HG03025 (cell line): ENCODE data around the gene NBEA.

ENCODE experiments used
- ATAC-seq: cut with Tn5 transposase; IDR thresholded peaks from one replicate; pipeline ENCODE4 v1.9.1; 2021; ENCODE audit warnings: mild to moderate bottlenecking, moderate library complexity; ENCODE audit not compliant: unreplicated experiment, low FRiP score

The NBEA gene

DNA sequence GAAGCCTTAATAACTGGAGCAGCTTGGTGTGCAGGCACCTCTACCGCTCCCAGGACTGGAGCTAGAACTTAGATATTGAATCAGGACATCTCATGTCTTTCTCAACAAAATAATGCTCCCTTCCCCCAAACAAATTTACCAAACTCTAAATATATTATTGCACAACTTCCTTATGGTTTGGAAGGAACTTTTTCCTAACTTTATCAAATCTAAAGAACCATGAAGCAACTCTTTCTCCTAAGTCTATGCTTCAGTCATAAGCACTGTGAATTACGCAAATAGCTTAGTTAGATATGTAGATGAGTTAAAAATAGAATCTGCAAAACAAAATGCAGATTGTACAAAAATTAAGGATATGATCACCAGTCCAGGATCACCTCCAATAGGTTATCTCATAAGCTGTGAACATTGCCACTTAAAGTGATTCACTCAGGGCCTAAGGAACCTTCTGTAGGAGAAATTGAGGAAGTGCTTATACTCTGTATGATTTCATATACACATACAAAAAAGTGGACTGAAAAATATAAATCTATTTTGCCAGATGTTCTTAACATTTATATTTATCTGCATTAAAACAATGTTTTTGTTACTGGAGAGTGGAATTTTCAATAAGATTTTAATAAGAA, 554.8 kb downstream of the NBEA start:
- no peak for ATAC-seq

DNA sequence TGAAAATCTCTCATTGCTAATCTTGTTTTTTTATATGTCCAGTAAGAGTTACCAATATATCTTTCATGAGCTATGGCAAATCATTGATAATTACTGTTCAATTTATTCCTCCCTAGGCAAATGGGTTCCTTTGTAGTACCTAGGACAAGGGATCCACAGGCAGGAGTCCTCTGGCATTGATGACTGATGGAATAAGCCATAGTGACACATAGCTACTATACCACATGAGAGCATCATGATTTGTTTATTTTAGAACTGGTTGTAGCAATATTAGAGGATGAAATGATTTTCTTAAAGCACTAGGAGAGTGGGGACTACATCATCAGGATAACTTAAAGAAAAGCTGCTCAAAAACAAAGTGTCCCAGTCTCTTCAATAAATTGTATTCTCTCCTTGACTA, 556.2 kb downstream of the NBEA start:
- no peak for ATAC-seq

DNA sequence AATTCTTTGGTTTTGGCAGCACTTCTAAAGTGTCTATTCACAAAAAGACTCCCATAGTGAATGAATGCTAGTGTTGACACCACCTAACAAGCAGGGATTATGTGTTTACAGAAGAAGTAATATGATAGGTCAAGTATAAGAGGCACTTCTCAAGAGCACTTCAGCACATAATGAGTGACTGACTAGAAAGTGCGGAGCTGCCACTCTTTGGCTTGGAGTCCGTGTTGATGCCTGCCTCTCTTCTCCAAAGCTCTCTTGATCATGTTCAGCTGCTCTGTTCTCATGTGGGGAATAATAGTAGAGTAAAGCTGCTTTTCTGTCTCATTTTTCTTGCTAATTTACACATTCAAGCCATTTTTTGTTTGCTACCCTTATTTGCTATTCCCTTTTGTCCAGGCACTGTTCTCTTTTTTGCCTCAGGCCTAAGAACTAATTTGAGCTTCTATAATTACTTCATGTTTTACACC, 557.2 kb downstream of the NBEA start:
- ATAC-seq = no peak

DNA sequence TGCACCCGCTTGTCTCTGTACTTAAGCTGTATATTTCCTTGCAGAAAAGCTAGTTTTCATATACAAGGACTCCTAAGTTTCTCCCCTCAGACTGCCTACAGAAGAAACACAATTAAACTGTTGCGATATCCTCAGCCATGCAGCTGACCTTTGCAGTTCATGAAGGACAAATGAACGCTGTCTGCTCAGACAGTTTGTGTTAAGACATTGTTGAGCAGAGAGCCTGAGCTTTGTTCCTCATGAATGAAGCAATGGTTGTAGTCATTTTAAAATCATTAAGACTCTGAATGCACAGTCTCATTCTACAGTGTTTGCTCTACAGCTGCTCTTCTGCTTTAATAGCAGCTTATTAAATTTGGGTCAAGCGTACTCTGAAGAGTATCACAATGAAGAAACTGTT, 557.6 kb downstream of the NBEA start:
- no peak for ATAC-seq

DNA sequence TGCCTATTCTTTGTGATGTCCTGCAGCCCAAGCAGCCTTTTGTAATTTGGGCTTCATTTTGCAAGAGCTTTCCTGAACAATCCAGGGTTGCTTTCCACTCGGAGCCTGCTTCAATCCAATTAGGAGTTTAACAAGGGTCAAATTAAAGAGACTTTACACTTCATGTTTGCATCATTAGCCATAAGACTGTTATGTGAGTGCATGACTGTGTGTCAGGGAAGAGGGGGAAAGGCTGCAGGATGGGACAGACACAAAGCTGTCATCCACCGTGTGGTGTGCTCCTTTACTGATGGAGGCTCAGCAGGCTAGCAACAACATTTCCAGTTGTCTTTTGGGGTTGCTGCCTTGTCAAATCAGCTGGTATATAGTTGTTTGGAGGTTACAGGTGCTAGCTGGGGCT, 558.1 kb downstream of the NBEA start:
- no peak for ATAC-seq

DNA sequence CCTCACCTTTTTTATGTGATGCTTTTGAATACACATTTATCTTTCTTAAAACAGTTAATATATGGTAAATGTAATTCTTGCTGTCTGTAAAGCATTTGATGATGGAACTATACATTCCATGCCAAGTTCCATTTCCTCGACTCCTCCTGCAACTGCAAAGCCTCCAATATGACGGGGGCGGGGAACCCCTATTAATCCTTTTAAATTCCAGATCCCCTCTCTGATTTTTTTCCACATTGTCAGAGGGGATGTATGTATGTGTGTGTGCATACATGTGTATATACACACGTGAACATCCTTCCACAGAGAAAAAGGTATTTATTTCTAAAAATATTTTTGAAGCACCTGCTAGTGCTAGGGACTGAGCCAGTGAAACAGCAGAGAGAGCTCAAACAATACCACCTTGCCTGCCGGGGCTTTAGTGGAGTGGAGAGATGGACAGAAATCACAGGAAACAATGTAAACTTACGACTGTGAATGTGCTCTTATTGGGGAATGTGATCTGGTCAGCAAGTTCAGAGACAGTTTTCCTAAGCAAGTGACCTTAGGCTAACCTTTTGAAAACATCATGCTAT, 559.7 kb downstream of the NBEA start:
- no peak for ATAC-seq

DNA sequence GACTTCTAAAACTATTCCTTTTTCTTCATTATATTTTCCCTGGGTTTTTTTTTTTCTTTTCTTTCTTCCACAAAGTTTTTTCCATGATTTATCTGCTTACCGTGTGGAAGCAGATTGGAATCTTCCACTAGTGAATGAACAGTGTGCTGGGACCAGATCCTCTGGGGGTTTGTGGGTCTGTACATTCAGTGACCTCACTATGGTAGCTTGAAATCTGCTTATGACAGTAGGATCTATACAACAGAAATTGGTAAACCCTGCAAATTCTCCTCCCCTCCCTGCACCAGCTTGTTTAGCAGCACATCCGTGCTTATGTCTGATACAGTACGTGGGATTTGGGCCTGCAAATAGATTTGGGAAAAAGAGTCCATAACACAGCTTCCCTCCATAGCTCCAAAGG, 560.4 kb downstream of the NBEA start:
- no peak for ATAC-seq

DNA sequence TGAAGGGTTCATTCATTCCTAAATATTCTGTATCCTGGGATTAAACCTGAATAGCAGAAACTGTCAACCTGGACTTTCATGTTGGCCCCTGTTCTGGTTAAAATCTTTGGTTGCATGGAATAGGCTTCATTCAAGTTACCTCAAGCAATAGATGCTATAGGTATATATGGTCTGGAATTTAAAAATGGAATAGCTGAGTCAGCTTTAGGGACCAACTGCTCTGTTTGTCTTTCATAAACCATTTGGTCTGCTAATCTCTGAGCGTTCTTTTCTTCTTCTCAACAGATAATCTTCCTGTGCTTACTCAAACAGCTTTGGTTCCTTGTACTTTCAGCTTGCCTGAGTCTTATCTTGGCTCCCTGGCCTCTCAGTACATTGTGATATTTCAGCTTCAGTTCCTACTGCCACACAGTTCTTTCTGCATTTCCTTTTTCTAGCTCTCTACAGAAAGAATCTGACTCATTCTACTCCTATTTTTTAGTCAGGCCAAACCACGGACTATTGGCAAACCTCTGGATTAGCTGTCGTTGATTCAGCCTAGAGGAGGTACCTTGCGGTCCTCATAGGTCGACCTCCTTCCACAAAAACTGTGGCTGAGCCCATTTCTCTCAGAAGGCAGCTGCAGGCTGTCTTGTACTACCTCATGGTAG, 570.3 kb downstream of the NBEA start:
- no peak for ATAC-seq

DNA sequence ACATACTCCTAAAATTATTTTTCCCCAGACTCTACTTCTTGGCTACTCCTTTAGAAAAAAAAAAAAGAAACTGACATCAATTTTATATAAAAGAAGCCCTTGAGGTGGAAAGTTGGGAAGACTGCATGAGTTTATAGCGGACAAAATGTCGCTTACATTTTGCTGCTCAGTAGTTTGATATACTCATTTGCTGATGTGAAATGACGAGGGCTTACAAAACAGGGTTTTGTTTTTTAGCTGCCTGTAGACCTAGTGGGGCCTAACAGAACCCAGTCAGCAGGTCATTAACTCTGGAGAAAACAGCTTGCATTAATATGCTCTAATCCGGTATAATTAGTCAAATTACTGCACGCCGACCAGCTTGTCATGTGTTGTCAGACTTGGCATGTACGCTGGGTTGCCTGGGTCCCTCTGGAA, 572.0 kb downstream of the NBEA start:
- no peak for ATAC-seq

DNA sequence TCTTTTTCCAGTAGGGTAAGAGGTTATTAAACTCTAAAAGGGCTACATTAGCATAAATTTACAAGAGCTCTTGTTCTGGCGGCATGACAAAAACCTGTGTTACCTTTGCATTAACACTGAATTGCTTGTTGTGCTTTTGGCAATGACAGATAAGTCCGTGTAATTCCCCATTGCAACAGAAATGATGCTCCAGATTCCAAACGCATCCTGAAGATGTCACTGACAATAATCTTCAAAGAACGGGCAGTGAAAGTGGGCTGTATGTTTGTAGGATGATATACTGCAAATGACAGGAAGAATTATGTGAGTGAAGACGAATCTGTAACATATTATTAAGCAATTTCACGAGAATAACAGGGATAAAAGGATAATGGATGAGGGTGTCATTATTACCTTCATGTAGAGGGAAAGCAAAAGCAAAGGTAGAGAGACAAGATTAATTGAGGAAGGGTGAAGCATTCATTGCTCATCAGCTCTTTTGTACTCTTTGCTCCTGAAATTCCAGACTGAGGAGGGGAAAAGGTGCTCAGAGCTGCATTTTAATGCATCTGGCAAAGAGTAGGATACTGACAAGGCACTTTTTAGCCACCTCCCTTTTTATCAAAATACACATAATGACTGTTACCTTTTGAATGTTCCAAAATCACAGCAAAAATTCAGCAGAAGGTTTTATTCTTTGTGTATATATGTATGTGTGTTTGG, 572.9 kb downstream of the NBEA start:
- ATAC-seq = no peak

DNA sequence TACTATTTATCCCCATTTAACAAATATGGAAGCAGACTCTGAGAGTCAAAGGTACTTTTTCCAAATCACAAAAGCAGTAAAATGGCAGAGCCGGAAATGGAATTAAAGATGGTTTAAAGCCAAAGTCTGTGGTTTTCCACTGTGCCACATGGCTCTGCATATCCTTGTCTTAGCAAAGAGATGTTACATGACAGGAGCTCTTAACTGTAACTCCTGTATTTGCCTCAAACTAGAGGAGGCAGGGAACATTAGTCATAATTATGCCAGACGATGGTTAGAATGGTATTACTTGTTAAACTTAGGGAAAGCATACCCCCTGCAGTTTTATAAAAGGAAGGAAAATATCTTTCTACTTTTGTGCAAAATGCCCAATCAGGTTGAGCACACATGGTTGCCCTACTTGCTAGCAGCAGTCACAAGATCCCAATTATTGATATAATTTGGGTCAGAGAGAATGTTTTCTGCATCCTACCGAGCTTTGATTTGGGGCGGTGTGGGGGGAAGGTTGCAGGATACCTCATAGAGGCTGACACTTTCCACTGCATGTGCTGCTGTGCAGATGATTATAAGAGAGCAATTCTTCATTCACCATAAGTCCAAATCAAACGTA, 576.4 kb downstream of the NBEA start:
- ATAC-seq = no peak

DNA sequence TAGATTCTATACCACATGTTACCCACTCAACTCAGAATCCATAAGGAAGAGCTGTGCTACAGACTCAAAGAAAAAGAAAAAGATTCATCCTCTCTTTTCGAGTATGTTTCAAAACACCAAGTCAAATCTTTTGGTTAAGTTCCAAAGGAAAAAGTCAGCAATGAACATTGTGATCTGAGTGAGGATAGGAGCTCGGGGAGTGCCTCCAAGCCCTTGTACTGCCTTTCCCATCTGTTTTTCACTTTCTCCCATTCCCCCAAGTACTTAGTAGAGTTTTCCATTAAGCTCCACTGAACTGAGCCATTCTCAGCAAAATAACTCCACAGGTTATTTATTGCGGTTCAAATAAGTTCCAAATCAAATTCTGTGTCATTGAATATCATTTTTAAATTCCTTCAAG, 582.1 kb downstream of the NBEA start:
- ATAC-seq = no peak

DNA sequence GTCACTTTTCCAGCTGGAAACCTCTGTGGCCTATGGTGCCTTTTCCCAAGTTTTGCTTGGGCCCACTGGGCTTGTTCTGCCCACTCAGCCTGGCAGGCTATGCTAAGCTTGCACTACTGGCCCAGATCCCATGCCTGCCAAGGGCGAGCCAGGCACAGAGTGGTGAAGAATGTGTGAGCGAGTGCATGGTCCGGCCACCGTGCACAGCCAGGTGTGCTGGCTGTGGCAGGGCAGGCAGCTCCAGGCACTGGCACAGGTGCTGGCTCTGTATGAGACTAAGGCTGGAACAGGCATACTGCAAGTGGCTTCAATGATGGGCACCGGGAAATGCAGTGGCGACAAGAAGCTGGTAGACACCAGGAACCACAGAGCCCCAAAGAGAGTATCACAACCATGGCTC, 584.5 kb downstream of the NBEA start:
- ATAC-seq = no peak

DNA sequence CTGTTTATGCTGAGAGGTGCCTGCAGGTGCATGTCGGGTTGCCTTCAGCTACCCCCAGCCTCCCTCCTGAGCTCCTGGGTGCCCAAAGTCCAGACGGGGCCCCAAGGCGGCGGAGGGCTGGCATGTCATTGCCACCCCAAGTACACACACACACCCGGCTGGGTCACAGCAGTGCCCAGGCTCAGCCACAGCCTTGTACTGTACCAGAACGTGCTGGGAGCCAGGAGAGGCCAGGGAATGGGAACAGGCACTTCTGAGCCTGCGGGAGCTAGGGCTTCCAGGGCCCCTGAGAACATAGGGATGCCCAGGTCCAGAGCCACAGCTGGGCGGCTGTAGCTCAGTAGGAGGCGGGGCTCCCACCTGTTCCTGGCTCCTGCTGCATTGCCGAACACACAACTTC, 585.4 kb downstream of the NBEA start:
- ATAC-seq = no peak

DNA sequence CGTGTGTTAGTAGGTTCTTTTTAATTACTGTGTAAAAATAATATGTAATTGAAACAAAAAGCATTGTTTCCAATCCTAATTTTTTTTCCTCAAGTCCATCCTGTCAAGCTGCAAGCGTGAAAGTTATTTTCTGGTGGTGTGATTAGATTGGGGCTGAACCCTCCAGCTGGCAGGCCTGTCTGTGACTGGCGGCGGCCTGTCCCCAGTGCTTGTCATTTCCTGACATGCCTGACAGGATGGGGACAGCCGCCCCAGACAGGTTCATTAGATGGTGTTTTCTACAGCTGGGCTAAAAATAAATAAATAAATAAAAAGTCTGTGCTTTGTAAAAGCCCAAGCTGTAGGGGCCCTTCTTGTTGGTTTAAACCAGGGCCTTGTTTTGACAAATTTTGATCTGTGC, 588.1 kb downstream of the NBEA start:
- no peak for ATAC-seq

DNA sequence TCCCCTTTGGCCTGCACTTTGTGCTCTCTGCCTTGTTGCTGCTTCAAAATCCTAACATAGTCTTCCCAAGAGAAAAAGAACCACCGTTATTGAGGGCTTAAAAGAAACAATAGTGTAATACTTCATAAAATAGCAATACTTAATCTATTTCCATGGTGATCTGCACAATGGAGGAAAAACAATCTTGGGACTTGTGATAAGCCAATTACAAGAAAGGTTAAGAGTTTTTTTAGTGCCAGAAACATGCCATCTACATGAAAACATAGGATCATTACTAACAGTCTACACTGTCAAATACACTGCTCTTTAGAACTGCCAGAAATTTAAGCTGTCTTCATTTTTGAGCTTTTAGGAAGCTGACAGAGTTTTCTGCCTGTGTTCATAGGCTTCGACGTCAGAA, 588.5 kb downstream of the NBEA start:
- no peak for ATAC-seq

DNA sequence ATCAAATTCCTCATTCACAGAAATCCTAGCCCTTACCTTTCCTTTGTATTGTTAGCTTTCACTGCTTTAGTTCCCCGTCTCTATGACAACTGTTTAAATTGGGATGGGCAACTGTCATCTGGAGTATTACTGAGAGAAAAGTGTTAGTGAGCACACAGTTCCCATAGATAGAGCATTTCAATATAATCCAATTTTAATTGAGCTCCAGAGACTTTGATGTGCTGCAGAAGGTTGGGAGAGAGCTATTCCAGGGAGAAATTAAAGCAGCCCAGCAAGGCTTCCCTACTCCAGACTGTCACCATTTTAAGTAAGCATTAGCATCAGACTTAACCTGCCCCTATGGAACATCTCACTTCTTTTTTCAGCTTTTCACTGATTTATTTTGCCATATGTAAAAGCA, 589.5 kb downstream of the NBEA start:
- ATAC-seq = no peak

DNA sequence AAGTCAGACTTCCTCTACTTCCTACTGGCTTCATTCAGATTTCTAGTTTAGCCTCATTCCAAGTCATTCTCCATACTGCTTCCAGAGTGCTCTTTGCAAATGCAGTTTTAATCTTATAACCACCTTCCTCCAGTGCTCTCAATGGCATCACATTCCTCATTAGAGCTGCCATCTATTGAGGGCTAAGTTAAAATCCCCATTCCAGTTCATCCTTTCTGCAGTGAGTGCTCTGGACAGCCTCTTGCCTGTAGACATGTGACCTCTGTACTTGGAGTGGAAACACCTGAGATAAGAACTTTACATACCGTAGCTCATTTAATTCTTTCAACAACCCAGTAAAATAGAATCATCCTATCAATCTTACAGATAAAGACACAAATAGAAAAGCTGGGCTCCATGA, 592.3 kb downstream of the NBEA start:
- ATAC-seq = no peak

DNA sequence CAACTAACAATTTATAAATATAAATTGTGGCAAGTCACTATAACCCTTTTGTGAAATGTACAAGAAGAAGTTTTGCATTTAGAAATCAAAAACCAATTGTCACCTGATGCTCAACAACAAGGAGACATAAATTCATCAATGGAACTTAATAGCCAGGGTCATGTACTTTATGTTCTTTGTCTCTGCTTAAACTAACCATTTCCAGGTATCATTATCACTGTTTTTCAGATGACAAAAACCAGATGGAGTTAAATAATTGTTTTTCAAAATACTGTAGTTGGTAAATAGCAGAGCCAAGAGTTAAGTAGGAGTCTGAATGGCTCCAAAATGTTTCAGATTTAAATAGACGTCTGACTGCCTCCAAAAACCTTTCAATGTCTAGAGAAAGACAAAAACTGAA, 606.7 kb downstream of the NBEA start:
- ATAC-seq = no peak

DNA sequence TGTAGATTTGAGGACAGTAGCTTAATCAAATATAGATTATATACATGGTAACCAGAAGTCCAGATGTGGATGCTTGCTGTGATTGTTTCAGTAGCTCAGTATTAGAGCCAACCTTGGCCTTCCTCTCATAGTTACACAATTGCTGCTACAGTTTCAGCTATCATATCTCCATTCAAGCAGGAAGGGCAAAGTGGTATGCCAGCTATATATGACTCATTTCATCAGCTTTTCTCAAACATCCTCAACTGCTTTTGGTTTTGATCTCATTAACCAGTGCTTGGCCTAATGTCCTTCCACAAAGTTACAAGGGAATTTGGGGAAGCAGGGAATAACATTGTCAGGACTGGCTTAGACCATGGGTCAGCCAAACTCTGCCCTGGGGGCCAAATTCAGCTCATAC, 607.4 kb downstream of the NBEA start:
- no peak for ATAC-seq

DNA sequence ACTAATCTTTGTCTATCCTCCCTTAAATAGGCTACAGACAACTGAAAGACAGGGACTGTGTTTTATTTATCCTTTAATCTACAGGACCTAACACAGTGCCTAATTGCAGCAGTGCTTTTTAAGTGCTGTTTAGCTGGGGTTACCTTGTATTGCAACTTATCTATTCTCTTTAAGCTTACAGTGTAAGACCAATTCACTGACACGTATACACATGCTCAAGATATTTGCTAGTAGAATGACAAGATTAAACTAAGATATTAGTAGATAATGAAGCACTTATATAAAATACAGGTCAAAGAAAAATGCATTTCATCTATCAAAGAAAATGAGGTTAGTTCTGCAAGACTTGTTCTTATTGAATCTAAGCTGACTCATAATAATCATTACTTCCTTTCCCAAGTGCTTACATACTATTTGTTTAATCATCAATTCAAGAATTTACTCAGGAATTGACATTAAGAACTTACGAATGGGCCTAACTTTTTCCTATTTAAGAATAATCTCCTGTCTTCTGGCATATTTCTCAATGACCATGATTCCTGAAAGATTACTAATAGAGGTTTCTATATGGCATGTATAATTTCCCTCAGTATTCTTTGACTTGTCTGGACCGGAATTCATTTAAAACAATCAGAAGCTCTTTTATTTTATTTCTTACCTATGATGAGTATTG, 610.2 kb downstream of the NBEA start:
- ATAC-seq = no peak
